Breast epithelium (tissue), 3 donors: ENCODE measurements around the gene EVA1A.

Experiments
- POLR2A ChIP-seq: fragments of 450-650 bp; IDR thresholded peaks from one replicate; pipeline ENCODE4 v1.6.1; 2016; ENCODE audit warnings: antibody characterized with exemption, mild to moderate bottlenecking, moderate library complexity
- POLR2AphosphoS5 ChIP-seq, 3 donors: sonication (generic); formaldehyde crosslinking; IDR thresholded peaks; one replicate each; pipeline ENCODE4 v1.6.1; 2017; ENCODE audit warnings: antibody characterized with exemption in 3 of 3

GRCh38 chr2:75465317-75465984, 95.3 kb downstream of the EVA1A start:
- no peak for TF ChIP-seq POLR2A
- TF ChIP-seq POLR2AphosphoS5 (IDR thresholded peaks at IDR 0.05) = no peak
